Hepatocyte (in vitro differentiated cells): ENCODE results near the gene KIAA0319L. TPM values are rescaled to one million over a fixed set of nuclear protein-coding genes. Genes with fewer than 3 reads are reported as not detected.
A peak's percentile ranks its signal among the peaks of the same experiment; 100 is the strongest.

ENCODE experiments used
- DNase-seq: peaks from one replicate; pipeline ENCODE4 v3.0.0-alpha.2; 2016; ENCODE audit warnings: low spot score
- H2AFZ ChIP-seq: fragments of 200-600 bp; sonication (generic); 2 replicates; pipeline ENCODE4 v1.6.0; 2016; ENCODE audit warnings: antibody characterized with exemption, mild to moderate bottlenecking
- H3K27ac ChIP-seq: fragments of 200-600 bp; sonication (generic); 2 replicates; pipeline ENCODE4 v1.5.1; 2016; ENCODE audit warnings: mild to moderate bottlenecking
- H3K27me3 ChIP-seq: fragments of 200-600 bp; sonication (generic); 2 replicates; pipeline ENCODE4 v1.6.1; 2016
- H3K36me3 ChIP-seq: fragments of 200-600 bp; sonication (generic); replicated peaks from 2 replicates; pipeline ENCODE4 v1.5.1; 2016; ENCODE audit warnings: low read depth; ENCODE audit not compliant: insufficient read depth
- H3K4me1 ChIP-seq: fragments of 200-600 bp; sonication (generic); 2 replicates; pipeline ENCODE4 v1.5.1; 2016; ENCODE audit warnings: mild to moderate bottlenecking, moderate library complexity; ENCODE audit not compliant: insufficient read depth
- H3K4me2 ChIP-seq: fragments of 200-600 bp; sonication (generic); 2 replicates; pipeline ENCODE4 v1.6.0; 2016
- H3K4me3 ChIP-seq: fragments of 200-600 bp; sonication (generic); 2 replicates; pipeline ENCODE4 v1.5.1; 2016; ENCODE audit warnings: mild to moderate bottlenecking
- H3K79me2 ChIP-seq: fragments of 200-600 bp; sonication (generic); 2 replicates; pipeline ENCODE4 v1.6.0; 2017; ENCODE audit warnings: mild to moderate bottlenecking
- H3K9me2 ChIP-seq: fragments of 200-600 bp; sonication (generic); replicated peaks from 2 replicates; pipeline ENCODE4 v1.6.0; 2017; ENCODE audit warnings: mild to moderate bottlenecking; ENCODE audit not compliant: insufficient read depth
- H3K9me3 ChIP-seq: fragments of 200-600 bp; sonication (generic); 2 replicates; pipeline ENCODE4 v1.5.1; 2016; ENCODE audit warnings: low read depth, mild to moderate bottlenecking
- H4K20me1 ChIP-seq: fragments of 200-600 bp; sonication (generic); 2 replicates; pipeline ENCODE4 v1.6.0; 2016; ENCODE audit warnings: mild to moderate bottlenecking; ENCODE audit not compliant: insufficient read depth, poor library complexity, severe bottlenecking
- CTCF ChIP-seq: fragments of 200-600 bp; sonication (generic); IDR thresholded peaks from 2 replicates; pipeline ENCODE4 v1.5.1; 2016; ENCODE audit warnings: antibody characterized with exemption, mild to moderate bottlenecking; ENCODE audit not compliant: poor library complexity
- EZH2 ChIP-seq: fragments of 200-600 bp; sonication (generic); IDR thresholded peaks from 2 replicates; pipeline ENCODE4 v1.6.1; 2016; ENCODE audit warnings: antibody characterized with exemption, mild to moderate bottlenecking, borderline replicate concordance
- EZH2phosphoT487 ChIP-seq: fragments of 200-600 bp; sonication (generic); IDR thresholded peaks from one replicate; pipeline ENCODE4 v1.6.1; 2018; ENCODE audit warnings: antibody characterized with exemption, mild to moderate bottlenecking, low read depth, moderate library complexity; ENCODE audit not compliant: unreplicated experiment, severe bottlenecking
- WGBS: methylation state at CpG from one replicate; pipeline ENCODE4 v1.1.6; 2016; ENCODE audit warnings: low lambda C conversion rate; ENCODE audit errors: missing lambda C conversion rate; 5-methylcytosine and 5-hydroxymethylcytosine counted together
- polyA plus RNA-seq: library from polyadenylated mRNA; unstranded; fragments of >200 nt; fragmentation: Nextera tagmentation; extraction: Ambion mirVana; gene quantifications from 2 replicates; pipeline ENCODE4 v1.2.1, GENCODE V29; 2016
- total RNA-seq: library from RNA; depleted of rRNA; stranded (reverse); fragments of >200 nt; gene quantifications from 2 replicates; pipeline ENCODE4 v1.2.3, GENCODE V29; 2014

Gene KIAA0319L
- total and polyA plus RNA-seq, 2 experiments from 2014 or later = 56.3 to 77.7 TPM

GRCh38 chr1:35555601-35556477, 1.4 kb downstream of the KIAA0319L start:
- Histone ChIP-seq H3K27ac (peak overlapping the region; percentile 97), H3K79me2 (peaks cover 59% of the 10 kb centered on the region), H4K20me1 (peaks cover 6% of the 10 kb centered on the region), H3K9me2 (no peaks in the 10 kb centered on the region), H3K4me2 (peak overlapping the region; percentile 94), H3K9me3 (no peaks in the 10 kb centered on the region), H2AFZ (peak overlapping the region; percentile 64), H3K4me3 (peak overlapping the region; percentile 94), H3K4me1 (peaks cover 25% of the 10 kb centered on the region), H3K27me3 (no peaks in the 10 kb centered on the region), H3K36me3 (no peaks in the 10 kb centered on the region)
- peak; percentile 57 for DNase-seq
- 41% methylated on average over 10 of the region's 10 CpGs for WGBS
- TF ChIP-seq CTCF = no peak
- TF ChIP-seq EZH2 = no peak
- no peak for TF ChIP-seq EZH2phosphoT487

- Histone ChIP-seq H3K4me3 (no peak overlapping the region), H3K4me1 (peaks cover 25% of the 10 kb centered on the region), H3K27ac (peak overlapping the region; percentile 97), H3K9me2 (no peaks in the 10 kb centered on the region), H3K79me2 (peaks cover 65% of the 10 kb centered on the region), H3K27me3 (no peaks in the 10 kb centered on the region), H3K9me3 (no peaks in the 10 kb centered on the region), H4K20me1 (peaks cover 10% of the 10 kb centered on the region), H3K36me3 (no peaks in the 10 kb centered on the region), H2AFZ (no peak overlapping the region), H3K4me2 (peak overlapping the region; percentile 94)
- DNase-seq = no peak
- no peak for TF ChIP-seq CTCF
- no peak for TF ChIP-seq EZH2phosphoT487
- no peak for TF ChIP-seq EZH2
- WGBS = 48% methylated on average over 4 of the region's 4 CpGs
Measured at GRCh38 chr1:35555212-35555584, 2.0 kb downstream of the KIAA0319L start.

GRCh38 chr1:35554266-35555211, 2.7 kb downstream of the KIAA0319L start:
- H3K4me2 ChIP-seq = peak overlapping the region; percentile 94
- H3K9me3 ChIP-seq = no peaks in the 10 kb centered on the region
- TF ChIP-seq EZH2phosphoT487 (no peak), CTCF (no peak), EZH2 (no peak)
- DNase-seq = no peak
- WGBS = 60% methylated on average over 7 of the region's 7 CpGs
- no peak overlapping the region for H3K4me3 ChIP-seq
- peaks cover 10% of the 10 kb centered on the region for H4K20me1 ChIP-seq
- H3K4me1 ChIP-seq = peaks cover 25% of the 10 kb centered on the region
- no peaks in the 10 kb centered on the region for H3K27me3 ChIP-seq
- H3K79me2 ChIP-seq = peaks cover 72% of the 10 kb centered on the region
- H3K27ac ChIP-seq = peak overlapping the region; percentile 97
- no peak overlapping the region for H2AFZ ChIP-seq
- no peaks in the 10 kb centered on the region for H3K36me3 ChIP-seq
- no peaks in the 10 kb centered on the region for H3K9me2 ChIP-seq
